Hepatocyte (in vitro differentiated cells): Measurements from ENCODE around the gene MAB21L4.

Experiments used
- EZH2 ChIP-seq: fragments of 200-600 bp; sonication (generic); IDR thresholded peaks from 2 replicates; pipeline ENCODE4 v1.6.1; 2016; ENCODE audit warnings: antibody characterized with exemption, mild to moderate bottlenecking, borderline replicate concordance
- EZH2phosphoT487 ChIP-seq: fragments of 200-600 bp; sonication (generic); IDR thresholded peaks from one replicate; pipeline ENCODE4 v1.6.1; 2018; ENCODE audit warnings: antibody characterized with exemption, mild to moderate bottlenecking, low read depth, moderate library complexity; ENCODE audit not compliant: unreplicated experiment, severe bottlenecking
- TF ChIP-seq, protein P1 (sequence below): fragments of 200-600 bp; sonication (generic); IDR thresholded peaks from 2 replicates; pipeline ENCODE4 v1.5.1; 2016; ENCODE audit warnings: antibody characterized with exemption, mild to moderate bottlenecking; ENCODE audit not compliant: poor library complexity

DNA sequence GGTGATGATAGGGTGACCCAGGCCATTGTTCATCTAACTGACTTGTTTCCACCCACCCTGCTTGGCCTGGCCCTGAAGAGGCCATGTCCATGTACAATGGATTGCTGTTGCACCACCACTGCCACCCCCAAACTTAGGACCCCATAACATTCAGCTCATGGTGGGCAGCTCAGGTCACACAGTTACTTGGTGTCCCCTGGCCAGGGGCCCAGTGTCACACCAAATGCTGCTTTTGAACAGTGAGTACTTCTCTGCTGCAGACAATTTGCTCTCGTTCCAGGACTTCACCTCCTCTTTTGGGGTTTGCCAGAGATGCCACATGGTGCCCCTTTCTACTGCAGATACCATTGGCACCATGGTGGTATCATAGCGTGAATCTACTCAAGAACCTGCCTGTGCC, 11.7 kb downstream of the MAB21L4 start:
- TF ChIP-seq, protein P1, sequence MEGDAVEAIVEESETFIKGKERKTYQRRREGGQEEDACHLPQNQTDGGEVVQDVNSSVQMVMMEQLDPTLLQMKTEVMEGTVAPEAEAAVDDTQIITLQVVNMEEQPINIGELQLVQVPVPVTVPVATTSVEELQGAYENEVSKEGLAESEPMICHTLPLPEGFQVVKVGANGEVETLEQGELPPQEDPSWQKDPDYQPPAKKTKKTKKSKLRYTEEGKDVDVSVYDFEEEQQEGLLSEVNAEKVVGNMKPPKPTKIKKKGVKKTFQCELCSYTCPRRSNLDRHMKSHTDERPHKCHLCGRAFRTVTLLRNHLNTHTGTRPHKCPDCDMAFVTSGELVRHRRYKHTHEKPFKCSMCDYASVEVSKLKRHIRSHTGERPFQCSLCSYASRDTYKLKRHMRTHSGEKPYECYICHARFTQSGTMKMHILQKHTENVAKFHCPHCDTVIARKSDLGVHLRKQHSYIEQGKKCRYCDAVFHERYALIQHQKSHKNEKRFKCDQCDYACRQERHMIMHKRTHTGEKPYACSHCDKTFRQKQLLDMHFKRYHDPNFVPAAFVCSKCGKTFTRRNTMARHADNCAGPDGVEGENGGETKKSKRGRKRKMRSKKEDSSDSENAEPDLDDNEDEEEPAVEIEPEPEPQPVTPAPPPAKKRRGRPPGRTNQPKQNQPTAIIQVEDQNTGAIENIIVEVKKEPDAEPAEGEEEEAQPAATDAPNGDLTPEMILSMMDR, result no peak
- no peak for TF ChIP-seq EZH2
- TF ChIP-seq EZH2phosphoT487, result no peak
